Gastrocnemius medialis (tissue), 4 donors: ENCODE measurements around the gene GCK.

Experiments
- CTCF ChIP-seq, 5 experiments: fragments of 450-650 bp in 3 of 5; fragments of 200-600 bp in 2 of 5; sonication (generic) in 2 of 5; IDR thresholded peaks in 4 of 5; conservative IDR thresholded peaks in 1 of 5; 1 replicate in 4 of 5; 2 replicates in 1 of 5; pipeline ENCODE4 v1.5.1; 2016 to 2019; ENCODE audit warnings: antibody characterized with exemption in 5 of 5, mild to moderate bottlenecking in 3 of 5, moderate library complexity in 3 of 5
- POLR2A ChIP-seq, 2 donors: fragments of 450-650 bp; IDR thresholded peaks; one replicate each; pipeline ENCODE4 v1.6.1; 2017; ENCODE audit warnings: antibody characterized with exemption in 2 of 2, mild to moderate bottlenecking in 2 of 2, moderate library complexity in 2 of 2

- TF ChIP-seq CTCF (IDR thresholded peaks at IDR 0.05 in 4 of 5, conservative IDR thresholded peaks at IDR 0.05 in 1 of 5) (no peak), POLR2A (IDR thresholded peaks at IDR 0.05) (no peak)
These were observed 86.2 kb downstream of the GCK start for GRCh38 chr7:44102846-44103565.
